K562 (cell line): Measurements from ENCODE around the gene AARSD1. TPM values are rescaled to one million over a fixed set of nuclear protein-coding genes. Genes with fewer than 3 reads are reported as not detected.

Experiments
- AFF4 ChIP-seq: sonication (generic); formaldehyde crosslinking; IDR thresholded peaks from 2 replicates; pipeline ENCODE4 v1.8.0; 2023; ENCODE audit warnings: mild to moderate bottlenecking, missing genetic modification reagents
- ARHGAP35 ChIP-seq: fragments of 450-650 bp; IDR thresholded peaks from 2 replicates; pipeline ENCODE4 v1.6.1; 2018; ENCODE audit not compliant: partially characterized antibody
- ARID3A ChIP-seq: IDR thresholded peaks from 2 replicates; pipeline ENCODE4 v1.6.1; 2012; ENCODE audit warnings: low read depth, low read length, improper control_type of control experiment, borderline replicate concordance
- EHMT2 ChIP-seq: fragments of 450-650 bp; IDR thresholded peaks from 2 replicates; pipeline ENCODE4 v1.6.1; 2018; ENCODE audit warnings: antibody characterized with exemption
- JUN ChIP-seq, 2 experiments: sonication (generic) in 1 of 2; formaldehyde crosslinking in 1 of 2; IDR thresholded peaks; 2 replicates each; pipeline versions ENCODE4 v1.6.1 to v1.8.0; 2012 to 2022; ENCODE audit warnings: borderline replicate concordance in 2 of 2, mild to moderate bottlenecking in 2 of 2, improper control_type of control experiment in 1 of 2, low read depth in 1 of 2, low read length in 1 of 2, missing genetic modification reagents in 1 of 2
- MBD1 ChIP-seq: fragments of 250-450 bp; sonication (Bioruptor Pico); IDR thresholded peaks from 2 replicates; pipeline ENCODE4 v1.8.0; 2022; ENCODE audit warnings: inconsistent platforms
- NFXL1 ChIP-seq: fragments of 450-650 bp; formaldehyde crosslinking; IDR thresholded peaks from 2 replicates; pipeline ENCODE4 v1.4.0; 2021; ENCODE audit warnings: mild to moderate bottlenecking
- PCBP1 ChIP-seq: fragments of 200-400 bp; formaldehyde crosslinking; IDR thresholded peaks from 2 replicates; pipeline ENCODE4 v1.6.1; 2018; ENCODE audit warnings: mild to moderate bottlenecking, low read depth, low read length; ENCODE audit not compliant: poor library complexity, severe bottlenecking
- POU5F1 ChIP-seq: fragments of 150-350 bp; IDR thresholded peaks from 2 replicates; pipeline ENCODE4 v1.6.1; 2014; ENCODE audit warnings: borderline replicate concordance, low read length, low read depth, mild to moderate bottlenecking; ENCODE audit not compliant: partially characterized antibody
- RFX7 ChIP-seq: fragments of 250-450 bp; sonication (Bioruptor Pico); IDR thresholded peaks from 2 replicates; pipeline ENCODE4 v1.5.1; 2021; ENCODE audit warnings: mild to moderate bottlenecking
- WHSC1 ChIP-seq: IDR thresholded peaks from one replicate; pipeline ENCODE4 v1.6.1; 2012; ENCODE audit warnings: low read length, control low read depth, inconsistent platforms
- ZNF239 ChIP-seq: fragments of 250-450 bp; sonication (Bioruptor Pico); IDR thresholded peaks from 2 replicates; pipeline ENCODE4 v1.4.0; 2020; ENCODE audit warnings: mild to moderate bottlenecking
- polyA plus RNA-seq, 8 experiments: library from polyadenylated mRNA; depleted of rRNA in 4 of 8; stranded (reverse) in 5 of 8; unstranded in 3 of 8; fragments of >200 nt; fragmentation: Nextera tagmentation in 2 of 8; fragmentation: Illumina TruSeq in 1 of 8; extraction: Ambion mirVana in 2 of 8; extraction: Trizol in 1 of 8; gene quantifications; 2 replicates each; pipeline versions ENCODE4 v1.2.1 to v1.2.3, GENCODE V29; 2011 to 2014; ENCODE audit warnings: inconsistent platforms in 1 of 8, missing spikeins in 1 of 8
- total RNA-seq, 7 experiments: library from RNA; depleted of rRNA in 6 of 7; stranded (reverse); fragments of >200 nt in 6 of 7; fragmentation: Illumina TruSeq in 2 of 7; extraction: Trizol in 2 of 7; gene quantifications; 2 replicates each; pipeline versions ENCODE4 v1.2.1 to v1.2.3, GENCODE V29; 2011 to 2021; ENCODE audit warnings: low replicate concordance in 1 of 7
- TF ChIP-seq, protein P1 (sequence below): fragments of 200-800 bp; sonication (Bioruptor generic); IDR thresholded peaks from 2 replicates; pipeline ENCODE4 v1.6.1; 2017; ENCODE audit warnings: missing genetic modification characterization, missing compliant biosample characterization
- TF ChIP-seq, protein P2 (sequence below): sonication (generic); formaldehyde crosslinking; IDR thresholded peaks from 2 replicates; pipeline ENCODE4 v1.8.0; 2022; ENCODE audit warnings: mild to moderate bottlenecking, missing genetic modification reagents, borderline replicate concordance
- TF ChIP-seq, protein P3 (sequence below): sonication (generic); formaldehyde crosslinking; IDR thresholded peaks from 2 replicates; pipeline ENCODE4 v1.8.0; 2022; ENCODE audit warnings: missing genetic modification reagents, mild to moderate bottlenecking, moderate library complexity, borderline replicate concordance

AARSD1 gene
- total and polyA plus RNA-seq, 9 of the 15 experiments (the other 6 are each of a cell fraction or from before 2014, with no cell fraction given): 51.7 to 98.5 (median 68.6) TPM

DNA sequence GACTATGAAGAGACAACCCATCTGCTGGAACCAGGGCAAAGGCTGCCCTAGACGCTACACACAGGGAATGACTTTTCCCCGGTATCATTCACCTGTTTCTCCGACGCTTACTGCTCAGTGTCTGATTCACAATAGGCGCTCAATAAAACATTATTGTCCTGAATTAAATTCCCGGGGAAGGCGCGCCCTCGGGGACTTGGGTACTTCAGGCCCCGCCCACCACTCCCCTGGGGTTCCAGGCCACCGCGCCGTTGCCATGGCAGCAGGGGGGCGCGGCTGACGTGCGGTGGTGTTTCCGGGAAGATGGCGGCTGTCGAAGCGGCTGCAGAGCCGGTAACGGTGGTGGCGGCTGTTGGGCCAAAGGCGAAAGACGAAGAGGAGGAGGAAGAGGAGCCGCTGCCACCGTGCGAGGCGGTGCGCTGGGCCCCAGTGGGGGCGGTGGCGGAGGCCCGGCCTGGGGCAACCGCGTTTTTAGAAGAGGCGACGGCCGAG lies 16.1 kb upstream of the AARSD1 start, which contains the start of gene RUNDC1 (continued):
- TF ChIP-seq WHSC1 (no peak), NFXL1 (no peak), ZNF239 (CRISPR knock-in tag) (no peak), AFF4 (CRISPR knock-in tag) (no peak), MBD1 (CRISPR knock-in tag) (no peak), ARHGAP35 (no peak), ARID3A (no peak), JUN (IDR thresholded peaks at IDR 0.05; ENCODE audit: borderline replicate concordance, low read depth, low read length) (no peak), JUN (CRISPR knock-in tag; IDR thresholded peaks at IDR 0.05; ENCODE audit: borderline replicate concordance) (no peak), POU5F1 (no peak), EHMT2 (no peak), RFX7 (CRISPR knock-in tag) (no peak), PCBP1 (no peak)
- TF ChIP-seq, protein P1, sequence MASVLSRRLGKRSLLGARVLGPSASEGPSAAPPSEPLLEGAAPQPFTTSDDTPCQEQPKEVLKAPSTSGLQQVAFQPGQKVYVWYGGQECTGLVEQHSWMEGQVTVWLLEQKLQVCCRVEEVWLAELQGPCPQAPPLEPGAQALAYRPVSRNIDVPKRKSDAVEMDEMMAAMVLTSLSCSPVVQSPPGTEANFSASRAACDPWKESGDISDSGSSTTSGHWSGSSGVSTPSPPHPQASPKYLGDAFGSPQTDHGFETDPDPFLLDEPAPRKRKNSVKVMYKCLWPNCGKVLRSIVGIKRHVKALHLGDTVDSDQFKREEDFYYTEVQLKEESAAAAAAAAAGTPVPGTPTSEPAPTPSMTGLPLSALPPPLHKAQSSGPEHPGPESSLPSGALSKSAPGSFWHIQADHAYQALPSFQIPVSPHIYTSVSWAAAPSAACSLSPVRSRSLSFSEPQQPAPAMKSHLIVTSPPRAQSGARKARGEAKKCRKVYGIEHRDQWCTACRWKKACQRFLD (CRISPR knock-in tag): 0 out of 2 replicates have a peak, but pooled peaks have one; percentile 1
- TF ChIP-seq, protein P2, sequence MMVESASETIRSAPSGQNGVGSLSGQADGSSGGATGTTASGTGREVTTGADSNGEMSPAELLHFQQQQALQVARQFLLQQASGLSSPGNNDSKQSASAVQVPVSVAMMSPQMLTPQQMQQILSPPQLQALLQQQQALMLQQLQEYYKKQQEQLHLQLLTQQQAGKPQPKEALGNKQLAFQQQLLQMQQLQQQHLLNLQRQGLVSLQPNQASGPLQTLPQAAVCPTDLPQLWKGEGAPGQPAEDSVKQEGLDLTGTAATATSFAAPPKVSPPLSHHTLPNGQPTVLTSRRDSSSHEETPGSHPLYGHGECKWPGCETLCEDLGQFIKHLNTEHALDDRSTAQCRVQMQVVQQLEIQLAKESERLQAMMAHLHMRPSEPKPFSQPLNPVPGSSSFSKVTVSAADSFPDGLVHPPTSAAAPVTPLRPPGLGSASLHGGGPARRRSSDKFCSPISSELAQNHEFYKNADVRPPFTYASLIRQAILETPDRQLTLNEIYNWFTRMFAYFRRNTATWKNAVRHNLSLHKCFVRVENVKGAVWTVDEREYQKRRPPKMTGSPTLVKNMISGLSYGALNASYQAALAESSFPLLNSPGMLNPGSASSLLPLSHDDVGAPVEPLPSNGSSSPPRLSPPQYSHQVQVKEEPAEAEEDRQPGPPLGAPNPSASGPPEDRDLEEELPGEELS (CRISPR knock-in tag): no peak
- TF ChIP-seq, protein P3, sequence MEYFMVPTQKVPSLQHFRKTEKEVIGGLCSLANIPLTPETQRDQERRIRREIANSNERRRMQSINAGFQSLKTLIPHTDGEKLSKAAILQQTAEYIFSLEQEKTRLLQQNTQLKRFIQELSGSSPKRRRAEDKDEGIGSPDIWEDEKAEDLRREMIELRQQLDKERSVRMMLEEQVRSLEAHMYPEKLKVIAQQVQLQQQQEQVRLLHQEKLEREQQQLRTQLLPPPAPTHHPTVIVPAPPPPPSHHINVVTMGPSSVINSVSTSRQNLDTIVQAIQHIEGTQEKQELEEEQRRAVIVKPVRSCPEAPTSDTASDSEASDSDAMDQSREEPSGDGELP: no peak
